OCI-LY1 (cell line): ENCODE data around the gene PM20D1.

Experiments
- EZH2 ChIP-seq: fragments of 200-600 bp; sonication (generic), shearing (Covaris generic); IDR thresholded peaks from 2 replicates; pipeline ENCODE4 v1.8.0; 2017; ENCODE audit warnings: borderline replicate concordance, mixed run types, mild to moderate bottlenecking, antibody characterized with exemption, low read length, moderate library complexity, mixed read lengths
- TF ChIP-seq, protein P1 (sequence below): fragments of 200-600 bp; sonication (generic), shearing (Covaris generic); IDR thresholded peaks from 2 replicates; pipeline ENCODE4 v1.5.1; 2017; ENCODE audit warnings: mild to moderate bottlenecking, antibody characterized with exemption, low read length, moderate library complexity, mixed read lengths

- TF ChIP-seq, protein P1, sequence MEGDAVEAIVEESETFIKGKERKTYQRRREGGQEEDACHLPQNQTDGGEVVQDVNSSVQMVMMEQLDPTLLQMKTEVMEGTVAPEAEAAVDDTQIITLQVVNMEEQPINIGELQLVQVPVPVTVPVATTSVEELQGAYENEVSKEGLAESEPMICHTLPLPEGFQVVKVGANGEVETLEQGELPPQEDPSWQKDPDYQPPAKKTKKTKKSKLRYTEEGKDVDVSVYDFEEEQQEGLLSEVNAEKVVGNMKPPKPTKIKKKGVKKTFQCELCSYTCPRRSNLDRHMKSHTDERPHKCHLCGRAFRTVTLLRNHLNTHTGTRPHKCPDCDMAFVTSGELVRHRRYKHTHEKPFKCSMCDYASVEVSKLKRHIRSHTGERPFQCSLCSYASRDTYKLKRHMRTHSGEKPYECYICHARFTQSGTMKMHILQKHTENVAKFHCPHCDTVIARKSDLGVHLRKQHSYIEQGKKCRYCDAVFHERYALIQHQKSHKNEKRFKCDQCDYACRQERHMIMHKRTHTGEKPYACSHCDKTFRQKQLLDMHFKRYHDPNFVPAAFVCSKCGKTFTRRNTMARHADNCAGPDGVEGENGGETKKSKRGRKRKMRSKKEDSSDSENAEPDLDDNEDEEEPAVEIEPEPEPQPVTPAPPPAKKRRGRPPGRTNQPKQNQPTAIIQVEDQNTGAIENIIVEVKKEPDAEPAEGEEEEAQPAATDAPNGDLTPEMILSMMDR = no peak
- no peak for TF ChIP-seq EZH2
Observed at GRCh38 chr1:205849619-205850355, at the start of gene PM20D1.
